ENCODE data around the gene UBE2F.
A peak's percentile ranks its signal among the peaks of the same experiment; 100 is the strongest.

The UBE2F gene

GRCh38 chr2:238007924-238008323 lies 41.1 kb downstream of the UBE2F start:
- Histone ChIP-seq H3K4me2 (no peak overlapping the region), H3K4me1 (peaks cover 0 to 27% (median 3%) of the 10 kb centered on the region in 10 experiments; a peak in 7 of 20 replicates), H3K27me3 (no peaks in the 10 kb centered on the region), H3K9me3 (replicated peaks in 1 of 11) (no peaks in the 10 kb centered on the region), H3K4me3 (no peak overlapping the region), H4K20me1 (peaks cover 0 to 99% (median 12%) of the 10 kb centered on the region in 11 experiments; a peak in 13 of 22 replicates), H3K27ac (no peak overlapping the region), H3K9ac (no peak overlapping the region), H3K36me3 (peaks cover 10 to 66% (median 39%) of the 10 kb centered on the region in 11 experiments; a peak in 20 of 22 replicates)
- no peak for TF ChIP-seq Cebpa-rat (IDR thresholded peaks at IDR 0.05)

GRCh38 chr2:238009563-238009962 lies 42.7 kb downstream of the UBE2F start:
- no peaks in the 10 kb centered on the region for H3K9me3 ChIP-seq (replicated peaks in 1 of 11)
- no peaks in the 10 kb centered on the region for H3K27me3 ChIP-seq
- H3K4me1 ChIP-seq, result peaks cover 0 to 27% (median 3%) of the 10 kb centered on the region in 10 experiments; a peak in 7 of 20 replicates
- no peak overlapping the region for H3K4me3 ChIP-seq
- H3K36me3 ChIP-seq, result peaks cover 16 to 68% (median 50%) of the 10 kb centered on the region in 11 experiments; a peak in 20 of 22 replicates
- no peak overlapping the region for H3K9ac ChIP-seq
- TF ChIP-seq Cebpa-rat (IDR thresholded peaks at IDR 0.05), result no peak
- no peak overlapping the region for H3K4me2 ChIP-seq
- H3K27ac ChIP-seq, result no peak overlapping the region
- peaks cover 0 to 97% (median 12%) of the 10 kb centered on the region in 11 experiments; a peak in 13 of 22 replicates for H4K20me1 ChIP-seq

- Histone ChIP-seq H3K4me1 (peaks cover 0 to 26% (median 3%) of the 10 kb centered on the region in 10 experiments; a peak in 7 of 20 replicates), H3K9me3 (replicated peaks in 1 of 11) (no peaks in the 10 kb centered on the region), H3K36me3 (peaks cover 16 to 60% (median 43%) of the 10 kb centered on the region in 11 experiments; a peak in 20 of 22 replicates), H3K27ac (no peak overlapping the region), H4K20me1 (peaks cover 0 to 91% (median 12%) of the 10 kb centered on the region in 11 experiments; a peak in 13 of 22 replicates), H3K27me3 (no peaks in the 10 kb centered on the region), H3K4me3 (no peak overlapping the region), H3K9ac (no peak overlapping the region), H3K4me2 (no peak overlapping the region)
- TF ChIP-seq Cebpa-rat (IDR thresholded peaks at IDR 0.05), result no peak
Measured at GRCh38 chr2:238010572-238010971, 43.8 kb downstream of the UBE2F start.

GRCh38 chr2:238013806-238014205 lies 47.0 kb downstream of the UBE2F start:
- Histone ChIP-seq H3K4me2 (no peak overlapping the region), H3K4me1 (peaks cover 19 to 41% (median 26%) of the 10 kb centered on the region in 10 experiments), H3K36me3 (peaks cover 14 to 77% (median 54%) of the 10 kb centered on the region in 11 experiments; a peak in 20 of 22 replicates), H3K9me3 (replicated peaks in 1 of 11) (no peaks in the 10 kb centered on the region), H3K9ac (no peak overlapping the region), H4K20me1 (peaks cover 0 to 86% (median 8%) of the 10 kb centered on the region in 11 experiments; a peak in 10 of 22 replicates), H3K27me3 (no peaks in the 10 kb centered on the region), H3K4me3 (no peak overlapping the region), H3K27ac (no peak overlapping the region)
- TF ChIP-seq Cebpa-rat (IDR thresholded peaks at IDR 0.05), result no peak

GRCh38 chr2:238015705-238016104 lies 48.9 kb downstream of the UBE2F start:
- Histone ChIP-seq H3K36me3 (peaks cover 14 to 87% (median 47%) of the 10 kb centered on the region in 11 experiments; a peak in 20 of 22 replicates), H3K4me2 (peak overlapping the region in 6 of 11 experiments; percentile 13 to 46 (median 35); a peak in 12 of 22 replicates)
- TF ChIP-seq Cebpa-rat (IDR thresholded peaks at IDR 0.05), result no peak

GRCh38 chr2:238016526-238016925 lies 49.7 kb downstream of the UBE2F start:
- Histone ChIP-seq H3K27ac (peak overlapping the region in 1 of 11 experiments; percentile 21; a peak in 2 of 22 replicates), H3K27me3 (no peaks in the 10 kb centered on the region), H3K9ac (no peak overlapping the region), H3K4me2 (peak overlapping the region in 10 of 11 experiments; percentile 13 to 46 (median 32); a peak in 15 of 22 replicates), H3K36me3 (peaks cover 16 to 87% (median 48%) of the 10 kb centered on the region in 11 experiments; a peak in 19 of 22 replicates), H3K4me1 (peaks cover 39 to 48% (median 43%) of the 10 kb centered on the region in 10 experiments), H3K4me3 (no peak overlapping the region), H4K20me1 (peaks cover 0 to 73% (median 13%) of the 10 kb centered on the region in 11 experiments; a peak in 10 of 22 replicates), H3K9me3 (replicated peaks in 1 of 11) (no peaks in the 10 kb centered on the region)
- no peak for TF ChIP-seq Cebpa-rat (IDR thresholded peaks at IDR 0.05)

More at GRCh38 chr2:238015705-238016104, 48.9 kb downstream of the UBE2F start:
- H3K9ac ChIP-seq, result no peak overlapping the region
- H3K27me3 ChIP-seq, result no peaks in the 10 kb centered on the region
- peaks cover 38 to 48% (median 43%) of the 10 kb centered on the region in 10 experiments for H3K4me1 ChIP-seq
- H3K4me3 ChIP-seq, result no peak overlapping the region
- peaks cover 0 to 77% (median 10%) of the 10 kb centered on the region in 11 experiments; a peak in 10 of 22 replicates for H4K20me1 ChIP-seq
- no peaks in the 10 kb centered on the region for H3K9me3 ChIP-seq (replicated peaks in 1 of 11)
- H3K27ac ChIP-seq, result peak overlapping the region in 1 of 11 experiments; percentile 7; a peak in 1 of 22 replicates

GRCh38 chr2:238019962-238020361 lies 53.1 kb downstream of the UBE2F start:
- Histone ChIP-seq H3K27ac (peak overlapping the region in 4 of 11 experiments; percentile 24 to 59 (median 38); a peak in 6 of 22 replicates), H3K4me3 (no peak overlapping the region), H3K9me3 (replicated peaks in 1 of 11) (no peaks in the 10 kb centered on the region), H3K9ac (peak overlapping the region in 1 of 11 experiments; percentile 1; a peak in 1 of 22 replicates), H3K36me3 (peaks cover 0 to 83% (median 30%) of the 10 kb centered on the region in 11 experiments; a peak in 19 of 22 replicates), H3K4me1 (peaks cover 39 to 48% (median 43%) of the 10 kb centered on the region in 10 experiments), H4K20me1 (peaks cover 0 to 73% (median 20%) of the 10 kb centered on the region in 11 experiments; a peak in 13 of 22 replicates), H3K4me2 (peak overlapping the region; percentile 12 to 84 (median 72); a peak in 20 of 22 replicates), H3K27me3 (no peaks in the 10 kb centered on the region)
- no peak for TF ChIP-seq Cebpa-rat (IDR thresholded peaks at IDR 0.05)

- no peak for TF ChIP-seq Cebpa-rat (IDR thresholded peaks at IDR 0.05)
- Histone ChIP-seq H3K27ac (peak overlapping the region in 2 of 11 experiments; percentile 49 to 59; a peak in 1 of 22 replicates), H3K9me3 (replicated peaks in 1 of 11) (no peaks in the 10 kb centered on the region), H3K27me3 (no peaks in the 10 kb centered on the region), H3K4me2 (no peak overlapping the region), H3K36me3 (peaks cover 0 to 90% (median 38%) of the 10 kb centered on the region in 11 experiments; a peak in 19 of 22 replicates), H4K20me1 (peaks cover 0 to 79% (median 20%) of the 10 kb centered on the region in 11 experiments; a peak in 13 of 22 replicates), H3K4me1 (peaks cover 37 to 44% (median 43%) of the 10 kb centered on the region in 10 experiments), H3K9ac (no peak overlapping the region), H3K4me3 (no peak overlapping the region)
Measured at GRCh38 chr2:238020816-238021215, 54.0 kb downstream of the UBE2F start.

- no peaks in the 10 kb centered on the region for H3K27me3 ChIP-seq
- no peak overlapping the region for H3K27ac ChIP-seq
- H3K9ac ChIP-seq, result no peak overlapping the region
- no peak for TF ChIP-seq Cebpa-rat (IDR thresholded peaks at IDR 0.05)
- H3K9me3 ChIP-seq (replicated peaks in 1 of 11), result no peaks in the 10 kb centered on the region
- peaks cover 0 to 78% (median 20%) of the 10 kb centered on the region in 11 experiments; a peak in 13 of 22 replicates for H4K20me1 ChIP-seq
- peaks cover 0 to 90% (median 39%) of the 10 kb centered on the region in 11 experiments; a peak in 19 of 22 replicates for H3K36me3 ChIP-seq
- no peak overlapping the region for H3K4me3 ChIP-seq
- no peak overlapping the region for H3K4me2 ChIP-seq
- H3K4me1 ChIP-seq, result peaks cover 32 to 40% (median 38%) of the 10 kb centered on the region in 10 experiments
Measured at GRCh38 chr2:238021327-238021726, 54.5 kb downstream of the UBE2F start.
